ENCODE data around the gene SLC7A11. TPM values are rescaled to one million over a fixed set of nuclear protein-coding genes. Genes with fewer than 3 reads are reported as not detected.

The SLC7A11 gene
- total RNA-seq, 1 donor from 2014 or later = 13.7 TPM

DNA sequence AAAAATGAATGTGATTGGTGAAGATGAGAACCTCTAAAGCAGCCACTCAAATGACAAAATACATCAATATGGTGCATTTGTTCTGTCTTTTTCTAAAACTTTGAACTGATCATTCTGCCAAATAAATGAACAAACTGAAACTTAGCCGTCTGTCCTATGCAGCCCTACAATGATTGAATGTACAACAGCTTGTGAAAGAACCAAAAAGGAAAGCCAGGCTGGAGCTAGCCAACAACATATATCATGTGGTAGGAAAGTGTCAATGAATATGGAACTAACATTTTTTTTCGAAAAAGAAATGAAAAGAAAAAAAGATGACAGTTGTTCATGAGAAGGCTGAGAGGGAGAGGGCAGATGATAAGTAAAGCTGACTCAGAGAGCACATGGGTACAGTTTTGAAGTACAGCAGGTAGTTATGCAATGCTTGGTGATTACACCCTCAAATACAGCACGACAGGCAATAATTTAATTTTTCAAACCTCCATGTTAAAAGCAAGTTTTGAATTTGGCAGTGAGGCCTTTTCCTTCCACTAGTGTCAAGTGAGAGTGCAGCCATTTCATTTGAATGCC is 21.2 kb upstream of the SLC7A11 start:
- no peak for DNase-seq (ENCODE audit: extremely low spot score, unreplicated experiment)
- Mint-ChIP-seq H3K4me3 (no peak overlapping the region), H3K9me3 (no peaks in the 10 kb centered on the region)

DNA sequence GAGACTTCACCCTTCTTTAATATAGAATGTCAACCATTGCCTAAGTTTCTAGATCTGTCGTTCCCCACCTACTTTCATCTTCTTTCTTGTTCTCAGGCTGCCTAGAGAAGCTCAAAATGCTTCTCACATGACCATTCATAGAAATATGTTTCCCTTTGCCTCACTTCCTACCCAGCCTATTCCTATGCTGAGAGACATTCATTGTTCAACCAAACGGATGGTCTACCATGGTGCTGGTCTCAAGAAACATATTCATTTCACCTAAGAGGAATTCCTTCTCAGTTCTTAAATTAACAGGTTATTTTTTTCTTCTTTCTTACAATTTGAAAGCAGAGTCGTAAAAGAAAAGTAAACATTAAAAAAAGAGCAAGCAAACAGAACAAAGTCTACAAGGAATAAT is 20.3 kb upstream of the SLC7A11 start:
- H3K9me3 Mint-ChIP-seq = no peaks in the 10 kb centered on the region
- peaks cover 4% of the 10 kb centered on the region for H3K4me1 Mint-ChIP-seq (ENCODE audit: unreplicated experiment)
- no peaks in the 10 kb centered on the region for H3K27me3 Mint-ChIP-seq
- no peak for DNase-seq (ENCODE audit: extremely low spot score, unreplicated experiment)
- H3K36me3 Mint-ChIP-seq = no peaks in the 10 kb centered on the region
- H3K27ac Mint-ChIP-seq = no peak overlapping the region
- TF ChIP-seq, protein P1, sequence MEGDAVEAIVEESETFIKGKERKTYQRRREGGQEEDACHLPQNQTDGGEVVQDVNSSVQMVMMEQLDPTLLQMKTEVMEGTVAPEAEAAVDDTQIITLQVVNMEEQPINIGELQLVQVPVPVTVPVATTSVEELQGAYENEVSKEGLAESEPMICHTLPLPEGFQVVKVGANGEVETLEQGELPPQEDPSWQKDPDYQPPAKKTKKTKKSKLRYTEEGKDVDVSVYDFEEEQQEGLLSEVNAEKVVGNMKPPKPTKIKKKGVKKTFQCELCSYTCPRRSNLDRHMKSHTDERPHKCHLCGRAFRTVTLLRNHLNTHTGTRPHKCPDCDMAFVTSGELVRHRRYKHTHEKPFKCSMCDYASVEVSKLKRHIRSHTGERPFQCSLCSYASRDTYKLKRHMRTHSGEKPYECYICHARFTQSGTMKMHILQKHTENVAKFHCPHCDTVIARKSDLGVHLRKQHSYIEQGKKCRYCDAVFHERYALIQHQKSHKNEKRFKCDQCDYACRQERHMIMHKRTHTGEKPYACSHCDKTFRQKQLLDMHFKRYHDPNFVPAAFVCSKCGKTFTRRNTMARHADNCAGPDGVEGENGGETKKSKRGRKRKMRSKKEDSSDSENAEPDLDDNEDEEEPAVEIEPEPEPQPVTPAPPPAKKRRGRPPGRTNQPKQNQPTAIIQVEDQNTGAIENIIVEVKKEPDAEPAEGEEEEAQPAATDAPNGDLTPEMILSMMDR (conservative IDR thresholded peaks at IDR 0.05) = no peak
- H3K4me3 Mint-ChIP-seq = no peak overlapping the region

More for the DNA sequence above, 21.2 kb upstream of the SLC7A11 start:
- Mint-ChIP-seq H3K36me3 (no peaks in the 10 kb centered on the region), H3K27ac (no peak overlapping the region), H3K27me3 (no peaks in the 10 kb centered on the region), H3K4me1 (ENCODE audit: unreplicated experiment) (peaks cover 4% of the 10 kb centered on the region)
- TF ChIP-seq, protein P1 (conservative IDR thresholded peaks at IDR 0.05) = no peak

DNA sequence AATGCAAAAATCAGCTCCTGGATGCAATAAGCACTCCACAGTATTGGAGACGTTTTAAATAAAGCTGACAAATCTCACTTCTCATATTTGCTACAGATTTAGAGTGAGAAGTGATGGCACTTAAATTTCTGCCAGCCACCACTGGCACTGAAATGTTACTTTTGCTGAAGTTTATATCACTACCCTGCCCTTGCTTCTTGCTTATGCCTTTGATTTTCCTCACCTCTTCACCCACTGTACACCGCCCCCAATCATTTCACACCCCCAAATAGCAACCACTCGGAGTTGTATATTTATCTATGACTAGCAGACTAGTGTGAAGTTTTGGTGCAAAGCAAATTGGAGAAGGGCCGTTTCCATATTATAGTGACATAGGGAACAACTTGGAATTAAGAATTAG is 19.9 kb upstream of the SLC7A11 start:
- DNase-seq (ENCODE audit: extremely low spot score, unreplicated experiment) = no peak
- H3K27ac Mint-ChIP-seq = no peak overlapping the region
- H3K27me3 Mint-ChIP-seq = no peaks in the 10 kb centered on the region
- H3K4me1 Mint-ChIP-seq (ENCODE audit: unreplicated experiment) = peaks cover 4% of the 10 kb centered on the region
- TF ChIP-seq, protein P1 (conservative IDR thresholded peaks at IDR 0.05) = no peak
- H3K9me3 Mint-ChIP-seq = no peaks in the 10 kb centered on the region
- no peaks in the 10 kb centered on the region for H3K36me3 Mint-ChIP-seq
- H3K4me3 Mint-ChIP-seq = no peak overlapping the region

DNA sequence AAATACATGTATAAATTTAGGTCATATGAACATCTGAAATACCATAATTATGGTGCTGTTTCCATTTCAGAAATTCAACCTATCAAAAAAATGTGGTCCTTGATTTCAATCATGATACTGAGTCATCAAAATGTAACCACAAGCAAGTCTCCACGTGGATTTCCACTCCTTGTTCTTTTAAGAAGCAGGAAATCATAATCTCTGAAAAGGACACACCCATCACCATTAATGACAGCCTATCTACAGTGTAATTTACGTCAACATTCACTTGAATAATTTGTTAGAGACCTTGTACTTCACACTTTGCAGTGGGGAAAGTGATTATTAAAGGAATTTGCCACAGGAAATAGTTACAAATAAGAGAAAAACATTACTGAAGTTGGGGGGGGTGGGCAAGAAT is 17.7 kb upstream of the SLC7A11 start:
- H3K27me3 Mint-ChIP-seq = no peaks in the 10 kb centered on the region
- no peak overlapping the region for H3K27ac Mint-ChIP-seq
- H3K36me3 Mint-ChIP-seq = no peaks in the 10 kb centered on the region
- no peak overlapping the region for H3K4me3 Mint-ChIP-seq
- no peaks in the 10 kb centered on the region for H3K4me1 Mint-ChIP-seq (ENCODE audit: unreplicated experiment)
- no peak for DNase-seq (ENCODE audit: extremely low spot score, unreplicated experiment)
- TF ChIP-seq, protein P1 (conservative IDR thresholded peaks at IDR 0.05) = no peak
- H3K9me3 Mint-ChIP-seq = no peaks in the 10 kb centered on the region

DNA sequence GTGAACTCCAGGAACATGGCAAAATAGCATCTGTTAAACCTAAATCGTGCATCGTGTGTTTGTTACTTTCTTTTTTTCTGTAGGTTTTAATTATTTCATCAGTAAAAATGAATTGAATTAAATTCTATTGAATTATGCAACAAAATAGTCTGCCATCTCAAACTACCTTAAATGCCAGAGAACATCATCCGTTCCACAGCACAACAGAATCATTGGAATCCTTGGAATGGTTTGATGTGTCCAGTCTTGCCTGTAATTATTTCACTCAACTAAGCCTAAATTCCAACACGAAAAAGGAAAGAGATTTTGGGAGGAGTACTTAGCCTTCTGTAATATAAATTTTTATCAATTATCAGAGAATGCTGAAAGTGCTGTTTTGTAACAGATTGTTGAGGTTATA is 17.1 kb upstream of the SLC7A11 start:
- H3K27ac Mint-ChIP-seq = no peak overlapping the region
- DNase-seq (ENCODE audit: extremely low spot score, unreplicated experiment) = no peak
- no peaks in the 10 kb centered on the region for H3K4me1 Mint-ChIP-seq (ENCODE audit: unreplicated experiment)
- no peaks in the 10 kb centered on the region for H3K27me3 Mint-ChIP-seq
- H3K36me3 Mint-ChIP-seq = no peaks in the 10 kb centered on the region
- TF ChIP-seq, protein P1 (conservative IDR thresholded peaks at IDR 0.05) = no peak
- no peaks in the 10 kb centered on the region for H3K9me3 Mint-ChIP-seq
- H3K4me3 Mint-ChIP-seq = no peak overlapping the region

DNA sequence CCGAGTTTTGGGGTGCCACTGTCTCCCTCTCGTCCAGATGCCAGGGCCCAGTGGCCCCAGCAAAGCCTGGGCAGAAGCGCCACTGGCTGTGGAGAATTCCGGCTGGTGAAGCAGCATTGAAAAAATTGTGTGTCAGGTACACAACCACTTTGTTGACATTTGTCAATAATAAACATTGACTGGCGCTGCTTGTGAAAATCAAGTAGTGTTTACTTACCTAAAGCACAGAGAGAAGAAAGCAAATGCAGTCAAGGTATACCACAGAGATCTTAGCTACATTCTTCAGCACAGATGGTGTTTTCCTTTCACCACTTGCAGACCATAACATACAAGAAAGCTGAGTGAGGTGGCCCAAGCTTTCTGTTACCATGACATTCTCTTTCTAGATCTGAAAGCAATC is 14.5 kb upstream of the SLC7A11 start:
- no peak for DNase-seq (ENCODE audit: extremely low spot score, unreplicated experiment)
- Mint-ChIP-seq H3K9me3 (no peaks in the 10 kb centered on the region), H3K4me1 (ENCODE audit: unreplicated experiment) (no peaks in the 10 kb centered on the region), H3K27me3 (no peaks in the 10 kb centered on the region), H3K27ac (no peak overlapping the region), H3K36me3 (no peaks in the 10 kb centered on the region), H3K4me3 (no peak overlapping the region)
- TF ChIP-seq, protein P1 (conservative IDR thresholded peaks at IDR 0.05) = no peak
